GM12892 (cell line): Measurements from ENCODE around the gene CNOT4.
A peak's percentile ranks its signal among the peaks of the same experiment; 100 is the strongest.

Experiments
- DNase-seq: peaks from one replicate; pipeline ENCODE4 v3.0.0; 2011; ENCODE audit not compliant: insufficient read length
- FAIRE-seq: peaks from 2 replicates; lab custom pipeline; 2011; peaks lifted over from hg19 to GRCh38; lab: Jason Lieb, UNC
- POLR2A ChIP-seq: IDR thresholded peaks from 2 replicates; pipeline ENCODE4 v1.6.1; 2011; ENCODE audit warnings: low read depth, low read length, control low read depth
- POLR2AphosphoS5 ChIP-seq: IDR thresholded peaks from 2 replicates; pipeline ENCODE4 v1.6.1; 2011; ENCODE audit warnings: low read depth, low read length, control low read depth
- TAF1 ChIP-seq: IDR thresholded peaks from 2 replicates; pipeline ENCODE4 v1.6.1; 2011; ENCODE audit warnings: low read depth, mild to moderate bottlenecking, control low read depth, low read length, borderline replicate concordance

The CNOT4 gene

DNA sequence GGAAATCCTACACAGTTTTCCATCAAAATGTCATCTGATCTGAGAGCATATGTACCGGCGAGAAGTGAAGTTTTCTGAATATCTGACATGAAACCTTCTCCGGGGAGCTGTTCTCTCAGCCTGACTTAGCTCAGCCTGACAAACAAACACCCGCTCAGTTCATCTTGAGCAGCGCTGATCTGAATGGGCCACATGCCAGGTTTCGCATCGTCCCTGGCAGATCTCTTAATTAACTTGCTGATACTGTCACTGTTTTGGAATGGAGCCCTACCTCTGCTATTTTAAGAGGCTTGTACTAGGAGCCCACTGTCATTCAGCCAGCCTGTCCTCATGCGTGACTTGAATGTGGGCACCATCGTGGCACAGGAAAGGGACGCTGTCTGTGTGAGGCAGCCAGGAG is 167.0 kb downstream of the CNOT4 start:
- no peak for DNase-seq
- FAIRE-seq: no peak
- TF ChIP-seq POLR2A (no peak), TAF1 (no peak), POLR2AphosphoS5 (no peak)

DNA sequence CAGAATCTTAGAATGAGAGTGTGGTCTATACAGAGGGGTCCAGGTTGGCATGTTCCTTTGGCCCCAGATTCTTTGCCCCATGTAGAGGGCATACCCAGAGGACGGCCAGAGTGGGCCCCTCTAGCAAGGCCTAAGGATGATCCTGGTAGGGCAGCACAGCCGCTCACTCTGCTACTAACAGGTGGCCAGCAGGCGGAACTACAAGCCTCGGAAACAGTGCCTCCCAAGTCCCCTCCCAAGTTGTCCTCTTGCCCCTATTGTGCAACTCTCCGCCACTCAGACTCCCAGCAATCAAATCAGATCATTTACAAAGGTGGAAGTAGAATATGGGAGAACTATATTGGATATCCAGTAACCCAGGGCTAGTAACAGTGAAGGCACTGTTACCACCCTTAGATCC is 168.9 kb downstream of the CNOT4 start:
- no peak for TF ChIP-seq POLR2AphosphoS5
- no peak for TF ChIP-seq TAF1
- TF ChIP-seq POLR2A: no peak
- no peak for DNase-seq
- FAIRE-seq: no peak

DNA sequence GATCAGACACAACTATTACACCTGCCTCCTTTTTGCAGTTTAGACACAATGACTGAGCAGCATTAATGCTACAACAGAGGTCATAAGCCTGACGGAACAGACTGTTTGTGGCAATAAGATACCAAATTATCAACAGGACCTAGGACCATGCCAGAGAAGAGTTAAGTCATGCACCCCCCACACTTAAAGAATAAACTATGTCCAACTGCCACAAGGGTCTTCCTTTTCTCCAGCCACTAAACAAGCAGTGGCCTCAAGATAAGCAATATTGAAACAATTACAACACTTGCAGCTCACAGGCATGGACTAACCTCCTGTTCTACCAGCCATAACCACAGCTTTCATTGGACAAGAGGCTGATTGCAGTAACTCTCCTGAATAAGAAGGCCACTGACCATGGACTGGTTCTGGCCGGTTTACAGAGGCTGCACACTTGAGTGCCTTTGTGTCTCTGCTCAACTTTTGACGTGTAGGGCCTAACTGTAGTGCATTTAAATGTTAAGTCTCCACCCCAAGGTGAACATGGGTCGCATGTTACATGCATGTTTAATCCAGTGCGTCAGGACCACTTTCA is 171.8 kb downstream of the CNOT4 start:
- TF ChIP-seq POLR2AphosphoS5 (no peak), TAF1 (no peak), POLR2A (no peak)
- no peak for FAIRE-seq
- no peak for DNase-seq

DNA sequence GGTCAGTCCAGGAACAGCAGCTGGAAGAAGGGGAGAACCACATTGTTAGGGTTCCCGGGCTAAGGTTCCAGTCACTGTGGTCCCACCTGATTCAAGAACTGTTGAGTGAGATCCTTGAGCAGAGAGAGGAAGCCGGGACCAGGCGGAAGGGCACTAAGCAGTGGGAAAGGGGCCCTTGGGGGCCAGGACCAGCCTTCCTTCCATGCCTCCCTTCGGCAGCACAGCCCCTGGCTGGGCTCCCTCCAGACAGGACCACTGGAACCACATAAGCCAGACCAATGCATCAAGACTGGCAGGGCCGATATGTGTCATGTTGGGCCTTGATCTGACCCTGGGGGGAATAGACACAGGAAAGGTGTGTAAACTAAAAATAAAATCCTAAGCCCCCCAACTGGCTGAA is 172.4 kb downstream of the CNOT4 start:
- DNase-seq (no peak), FAIRE-seq (no peak)
- TF ChIP-seq POLR2A (no peak), POLR2AphosphoS5 (no peak), TAF1 (no peak)

DNA sequence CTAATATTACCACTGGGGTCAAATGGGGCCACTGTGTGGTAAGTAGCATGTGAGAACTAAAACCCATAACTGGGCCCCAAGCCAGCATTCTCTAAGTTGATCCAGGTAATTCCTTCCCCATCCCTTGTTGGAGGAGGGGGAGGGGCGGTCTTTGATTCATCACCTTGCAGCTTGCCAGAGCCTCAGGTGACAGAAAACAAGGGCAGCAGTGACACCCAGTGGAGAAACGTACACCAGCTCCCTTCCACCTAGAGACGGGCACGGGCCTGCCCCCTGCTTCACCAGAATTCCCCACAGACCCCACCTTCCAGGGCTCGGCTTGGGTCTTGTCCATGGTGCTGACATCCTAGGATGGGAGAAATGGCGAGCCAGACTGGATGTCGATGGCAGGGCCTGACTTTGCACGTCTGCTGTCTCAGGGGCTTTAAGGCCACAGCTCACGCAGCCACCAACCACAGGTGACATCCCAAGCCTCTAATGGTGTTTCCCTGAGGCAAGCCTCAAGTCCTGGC is 174.2 kb downstream of the CNOT4 start:
- no peak for TF ChIP-seq POLR2AphosphoS5
- no peak for TF ChIP-seq TAF1
- TF ChIP-seq POLR2A: no peak
- FAIRE-seq (no peak), DNase-seq (peak; percentile 40)

DNA sequence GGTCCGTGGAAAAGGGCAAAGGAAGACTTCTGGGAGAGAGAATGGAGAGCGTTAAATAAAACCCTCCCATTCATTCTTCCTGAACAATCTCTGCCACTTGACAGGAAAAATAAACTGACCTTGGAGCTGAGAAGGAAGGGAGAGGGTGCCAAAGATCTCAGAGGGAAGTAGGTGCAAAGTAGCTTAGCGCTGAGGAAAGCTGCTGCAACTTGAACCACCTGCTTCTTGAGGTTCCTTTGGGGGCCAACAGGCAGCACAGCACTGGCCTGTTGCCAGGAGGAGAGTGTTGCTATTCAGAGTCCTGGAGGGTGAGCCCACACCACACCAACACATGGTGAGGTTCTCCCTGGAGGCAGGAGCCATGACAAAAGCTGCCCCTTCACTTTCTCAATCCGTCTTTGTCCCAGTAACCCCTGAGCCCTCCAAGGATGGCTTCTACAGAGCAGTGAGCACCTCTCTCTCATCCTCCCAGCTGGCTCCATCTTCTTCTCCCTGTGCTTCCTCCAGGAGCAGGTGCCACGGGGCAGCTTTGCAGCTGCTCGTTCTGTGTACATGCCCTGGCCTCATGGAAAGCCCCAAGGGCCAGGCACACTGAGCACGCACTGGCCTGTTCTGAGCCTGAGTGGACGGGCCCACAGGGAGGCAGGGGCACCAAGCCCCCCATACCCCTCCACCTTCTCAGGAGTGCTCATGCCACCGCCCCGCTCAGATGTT is 174.9 kb downstream of the CNOT4 start:
- no peak for TF ChIP-seq TAF1
- no peak for TF ChIP-seq POLR2AphosphoS5
- TF ChIP-seq POLR2A: no peak
- DNase-seq (no peak), FAIRE-seq (no peak)

DNA sequence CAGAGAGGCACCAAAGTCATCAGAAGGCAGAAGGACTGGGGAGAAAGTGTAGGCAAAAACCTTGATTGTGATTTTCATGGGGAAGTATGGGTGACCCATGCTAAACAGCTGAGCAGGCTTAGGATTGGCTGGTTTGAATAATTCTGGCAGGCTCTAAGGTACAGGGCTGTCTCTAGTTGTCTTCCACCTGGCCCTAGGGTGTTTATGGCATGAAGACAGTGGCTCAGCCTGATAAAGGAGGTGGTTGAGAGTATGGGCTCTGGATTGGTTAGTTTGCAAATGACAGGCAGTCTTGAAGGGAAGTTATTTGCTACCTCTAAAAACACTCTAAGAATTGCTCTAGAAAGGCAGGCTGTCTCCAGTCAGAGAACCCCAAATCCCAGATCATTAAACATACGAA is 176.0 kb downstream of the CNOT4 start:
- TF ChIP-seq POLR2A: no peak
- no peak for TF ChIP-seq POLR2AphosphoS5
- no peak for DNase-seq

DNA sequence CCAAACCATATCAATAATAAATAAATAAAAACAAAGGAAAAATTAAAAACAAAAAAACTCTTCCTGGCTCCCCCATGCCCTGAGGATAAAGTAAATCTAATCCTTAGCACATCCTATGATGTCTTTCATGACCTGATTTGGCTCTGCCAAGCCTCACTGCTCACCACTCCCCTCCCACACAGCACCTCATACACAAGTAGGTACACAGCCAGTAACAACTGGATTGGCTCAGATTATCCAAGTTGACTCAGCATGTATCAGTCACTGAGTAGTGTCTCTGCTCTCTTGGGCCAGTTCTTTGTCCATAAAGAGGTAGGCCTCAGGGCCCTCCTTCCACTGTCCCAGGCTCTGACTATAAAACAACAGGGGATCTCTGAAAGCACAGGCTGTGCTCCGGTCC is 176.7 kb downstream of the CNOT4 start:
- FAIRE-seq: no peak
- no peak for DNase-seq
- TF ChIP-seq TAF1 (no peak), POLR2A (no peak), POLR2AphosphoS5 (no peak)

More for the DNA sequence above, 176.0 kb downstream of the CNOT4 start:
- FAIRE-seq: no peak

DNA sequence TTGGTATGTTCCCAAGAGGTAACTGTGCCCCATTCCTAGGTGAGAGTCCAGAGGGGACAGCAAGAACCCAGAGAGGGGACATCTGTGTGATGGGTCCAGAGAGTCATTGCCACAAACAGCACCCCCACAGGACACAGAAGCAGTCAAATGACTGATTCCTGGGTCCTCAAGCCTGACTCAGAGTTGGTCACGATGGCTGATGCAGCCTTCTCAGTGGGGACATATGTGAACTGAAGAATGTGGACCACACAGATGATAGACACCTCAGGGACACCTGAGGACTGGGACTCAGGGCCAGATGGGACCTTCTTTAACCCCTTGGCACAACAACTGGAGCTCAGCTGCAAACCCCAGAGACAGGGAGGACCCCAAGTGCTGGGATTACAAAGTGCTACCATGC is 179.8 kb downstream of the CNOT4 start:
- no peak for DNase-seq
- no peak for FAIRE-seq
- TF ChIP-seq TAF1 (no peak), POLR2A (no peak), POLR2AphosphoS5 (no peak)

DNA sequence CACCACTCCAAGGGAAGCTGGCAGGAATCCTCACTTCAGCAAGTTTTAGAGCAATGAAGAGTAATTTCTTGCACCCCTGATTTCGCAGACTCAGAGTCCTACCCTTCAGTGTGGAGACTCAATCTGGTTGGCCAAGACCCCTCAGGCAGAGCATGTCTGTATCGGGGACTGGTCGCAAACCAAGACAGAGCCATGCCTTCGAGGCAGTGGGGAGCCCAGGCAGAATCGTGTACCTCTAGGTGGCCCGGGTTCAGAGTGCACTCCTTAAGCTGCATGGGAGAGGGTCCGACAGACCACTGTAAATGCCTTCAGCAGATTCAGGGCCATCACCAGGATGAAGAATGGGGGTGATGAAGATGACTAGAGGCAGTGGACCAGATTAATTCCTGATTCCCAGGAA is 181.4 kb downstream of the CNOT4 start:
- FAIRE-seq (no peak), DNase-seq (no peak)
- TF ChIP-seq POLR2A (no peak), POLR2AphosphoS5 (no peak), TAF1 (no peak)

DNA sequence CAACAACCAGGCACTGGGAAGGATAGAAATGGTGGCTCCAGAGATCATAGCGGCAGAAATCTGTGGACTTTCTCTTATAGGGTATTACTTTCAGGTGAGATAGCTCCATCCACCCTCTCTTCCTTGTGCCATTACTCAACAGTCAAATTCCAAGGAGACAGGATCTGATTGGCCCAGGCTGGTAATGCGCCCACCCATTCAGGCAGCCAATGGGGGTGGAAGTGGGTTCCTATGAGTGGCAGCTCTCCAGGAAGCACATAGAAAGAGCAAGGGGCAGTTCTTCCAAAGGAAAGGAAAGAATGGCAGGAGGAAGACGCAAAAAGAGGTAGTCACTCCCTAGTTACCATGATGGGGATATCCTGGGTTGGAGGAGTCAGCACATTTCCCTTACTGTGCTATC is 181.8 kb downstream of the CNOT4 start:
- FAIRE-seq: no peak
- DNase-seq: no peak
- TF ChIP-seq TAF1 (no peak), POLR2A (no peak), POLR2AphosphoS5 (no peak)

DNA sequence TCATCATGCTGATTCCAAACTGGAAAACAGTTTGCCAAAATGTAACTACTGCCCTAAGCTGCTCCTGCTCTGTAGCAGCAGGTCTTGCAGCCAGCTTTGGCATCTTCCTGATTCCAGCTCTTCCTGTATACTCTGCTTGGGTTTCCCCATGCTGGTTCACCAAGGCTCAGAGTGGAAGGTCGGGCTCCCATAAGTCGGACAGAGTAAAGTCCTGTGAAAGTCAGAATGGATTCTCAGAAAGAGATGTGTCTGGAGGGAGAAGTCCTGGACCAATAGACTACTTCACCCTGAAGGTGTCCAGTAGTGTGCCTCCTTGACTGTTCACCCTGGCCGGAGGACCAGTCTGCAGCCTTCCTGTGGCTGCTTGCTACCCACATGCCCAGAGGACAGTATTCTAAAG is 182.4 kb downstream of the CNOT4 start:
- no peak for DNase-seq
- no peak for FAIRE-seq
- no peak for TF ChIP-seq TAF1
